ENCODE results near the gene CCDC97. TPM values are rescaled to one million over a fixed set of nuclear protein-coding genes. Genes with fewer than 3 reads are reported as not detected.
A peak's percentile ranks its signal among the peaks of the same experiment; 100 is the strongest.

The CCDC97 gene
- total RNA-seq, 4 donors from 2014 or later, result 11.6 to 19.6 (median 13.7) TPM

- 3 to 7% methylated on average over 26 of the region's 26 CpGs for WGBS, 2 donors
- peak in 1 of 2 donors; percentile 41 for DNase-seq (ENCODE audit: low spot score in 2 of 2)
- TF ChIP-seq CTCF (IDR thresholded peaks at IDR 0.05) (no peak), POLR2A (IDR thresholded peaks at IDR 0.05) (no peak)
- intact Hi-C loops (cut with DNase I; ENCODE audit: low total_unique reads), result loop anchor here (2.0 to 5.0 kb wide), 2 partner anchors 107 to 647 kb away; no protein-coding TSS in a partner anchor
- H3K4me3 ChIP-seq (ENCODE audit: low read depth, poor library complexity, severe bottlenecking), result peak overlapping the region; percentile 50
Measured at GRCh38 chr19:41309180-41310032, 566 bp upstream of the CCDC97 start.

DNA sequence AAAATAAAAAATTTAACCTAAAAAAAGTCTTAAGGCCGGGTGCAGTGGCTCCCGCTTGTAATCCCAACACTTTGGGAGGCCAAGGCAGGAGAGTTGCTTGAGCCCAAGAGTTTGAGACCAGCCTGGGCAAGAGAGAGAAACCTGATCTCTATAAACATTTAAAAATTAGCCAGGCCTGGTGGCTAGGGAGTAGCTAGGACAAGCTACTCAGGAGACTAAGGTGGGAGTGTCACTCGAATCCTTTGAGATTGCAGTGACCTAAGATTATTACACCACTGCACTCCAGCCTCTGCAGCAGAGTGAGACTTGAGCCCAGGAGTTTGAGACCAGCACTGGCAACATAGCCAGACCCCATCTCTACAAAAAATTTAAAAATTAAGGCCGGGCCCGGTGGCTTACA lies 1.1 kb downstream of the CCDC97 start:
- intact Hi-C loops (cut with DNase I; ENCODE audit: low total_unique reads), result loop anchor here (2.0 kb wide), 1 partner anchor 648 kb away; no protein-coding TSS in a partner anchor
- TF ChIP-seq CTCF (IDR thresholded peaks at IDR 0.05) (no peak), POLR2A (IDR thresholded peaks at IDR 0.05) (no peak)
- no peak for DNase-seq (ENCODE audit: low spot score in 2 of 2)
- H3K4me3 ChIP-seq (ENCODE audit: low read depth, poor library complexity, severe bottlenecking), result no peak overlapping the region
- WGBS, 2 donors, result 49 to 57% methylated on average over 5 of the region's 5 CpGs

DNA sequence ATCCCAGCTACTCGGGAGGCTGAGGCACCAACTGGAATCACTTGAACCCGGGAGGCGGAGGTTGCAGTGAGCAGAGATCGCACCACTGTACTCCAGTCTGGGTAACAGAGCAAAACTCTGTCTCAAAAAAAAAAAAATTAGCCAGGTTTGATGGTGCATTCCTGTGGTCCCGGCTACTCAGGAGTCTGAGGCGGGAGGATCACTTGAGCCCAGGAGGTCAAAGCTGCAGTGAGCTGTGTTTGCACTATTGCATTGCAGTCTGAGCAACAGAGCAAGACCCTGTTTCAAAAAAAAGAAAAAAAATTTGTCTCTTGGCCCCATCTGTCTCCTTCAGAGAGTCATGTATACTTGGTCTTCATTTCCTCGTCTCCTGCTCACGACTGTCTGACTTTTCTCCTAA lies 1.6 kb downstream of the CCDC97 start:
- TF ChIP-seq CTCF (IDR thresholded peaks at IDR 0.05), result no peak
- TF ChIP-seq POLR2A (IDR thresholded peaks at IDR 0.05), result no peak
- 86 to 88% methylated on average over 8 of the region's 8 CpGs for WGBS, 2 donors
- intact Hi-C loops (cut with DNase I; ENCODE audit: low total_unique reads), result loop anchor here (2.0 kb wide), 1 partner anchor 649 kb away; no protein-coding TSS in a partner anchor
- DNase-seq (ENCODE audit: low spot score in 2 of 2), result no peak
- H3K4me3 ChIP-seq (ENCODE audit: low read depth, poor library complexity, severe bottlenecking), result no peak overlapping the region

DNA sequence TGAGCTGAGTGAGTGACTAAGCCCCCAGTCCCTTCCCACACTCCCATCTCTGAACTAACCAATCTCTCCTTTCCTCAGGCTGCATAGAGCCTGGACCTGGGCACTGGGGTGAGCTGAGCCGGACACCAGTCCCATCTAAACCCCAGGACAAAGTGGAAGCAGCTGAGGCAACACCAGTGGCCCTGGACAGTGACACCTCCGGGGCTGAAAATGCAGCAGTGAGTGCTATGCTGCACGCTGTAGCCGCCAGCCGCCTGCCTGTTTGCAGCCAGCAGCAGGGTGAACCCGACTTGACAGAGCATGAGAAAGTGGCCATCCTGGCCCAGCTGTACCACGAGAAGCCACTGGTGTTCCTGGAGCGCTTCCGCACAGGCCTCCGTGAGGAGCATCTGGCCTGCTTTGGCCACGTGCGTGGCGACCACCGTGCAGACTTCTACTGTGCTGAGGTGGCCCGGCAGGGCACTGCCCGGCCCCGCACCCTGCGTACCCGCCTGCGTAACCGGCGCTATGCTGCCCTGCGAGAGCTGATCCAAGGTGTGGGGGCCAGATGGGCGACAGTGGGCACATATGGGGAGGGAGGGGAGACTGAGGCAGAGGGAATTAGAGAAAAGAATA lies 6.4 kb downstream of the CCDC97 start:
- WGBS, 2 donors, result 93 to 96% methylated on average over 22 to 24 of the region's 24 CpGs
- H3K4me3 ChIP-seq (ENCODE audit: low read depth, poor library complexity, severe bottlenecking), result no peak overlapping the region
- no peak for DNase-seq (ENCODE audit: low spot score in 2 of 2)
- TF ChIP-seq POLR2A (IDR thresholded peaks at IDR 0.05) (no peak), CTCF (IDR thresholded peaks at IDR 0.05) (no peak)
- intact Hi-C loops (cut with DNase I; ENCODE audit: low total_unique reads), result no loop called here

DNA sequence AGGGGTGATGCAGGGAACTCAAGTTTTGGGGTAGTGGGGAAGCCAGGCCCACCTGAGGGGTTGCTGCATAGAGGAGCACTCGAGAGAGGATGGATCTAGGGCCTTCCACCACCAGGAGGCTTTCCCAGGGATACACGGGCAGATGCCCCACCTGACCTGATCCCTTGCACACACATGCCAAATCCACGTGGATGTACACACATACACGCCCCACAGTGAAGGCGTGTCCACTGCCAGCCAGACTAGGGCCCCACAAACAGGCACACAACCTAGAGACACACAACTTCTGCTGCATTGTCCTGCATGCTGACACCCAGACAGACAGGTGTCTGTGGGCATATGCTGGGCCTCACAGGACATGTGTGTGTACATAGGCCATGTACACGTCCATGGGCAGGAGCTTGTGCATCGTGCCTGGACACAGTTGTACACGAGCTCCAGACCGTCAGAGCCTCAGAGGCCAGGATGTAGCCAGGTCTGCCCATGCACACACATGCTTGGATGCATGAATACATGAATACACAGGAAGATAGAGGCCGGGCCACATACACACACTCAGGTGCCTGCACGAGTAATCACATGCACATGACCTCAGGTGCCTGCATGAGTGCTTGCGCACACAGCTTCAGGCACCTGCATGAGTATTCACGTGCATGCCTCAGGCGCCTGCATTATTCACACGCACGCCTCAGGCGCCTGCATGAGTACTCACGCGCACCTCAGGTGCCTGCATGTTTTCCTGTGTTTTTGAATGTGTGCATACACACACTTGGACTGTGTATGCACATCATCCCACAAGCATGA lies 8.9 kb downstream of the CCDC97 start:
- 63 to 73% methylated on average over 17 to 19 of the region's 19 CpGs for WGBS, 2 donors
- intact Hi-C loops (cut with DNase I; ENCODE audit: low total_unique reads), result no loop called here
- TF ChIP-seq POLR2A (IDR thresholded peaks at IDR 0.05) (no peak), CTCF (IDR thresholded peaks at IDR 0.05) (no peak)
- H3K4me3 ChIP-seq (ENCODE audit: low read depth, poor library complexity, severe bottlenecking), result no peak overlapping the region
- DNase-seq (ENCODE audit: low spot score in 2 of 2), result no peak

All from lower leg skin (tissue), 4 donors.